ENCODE results near the gene KLF18.
"Not testable (repeated sequence)": the region's sequence is repeated elsewhere in the genome, so short reads cannot be mapped to it uniquely, and the experiment has no call there.

KLF18 gene

GRCh38 chr1:44141531-44141930 lies at the start of gene KLF18:
Gene KLF18 (minus strand): TSS chr1:44141631. CDS start chr1:44141631, 0 bp downstream.
- no peak for ATAC-seq

- ATAC-seq: no peak
These were observed 33.2 kb upstream of the KLF18 start for GRCh38 chr1:44174630-44175029.

- no peak for ATAC-seq
These were observed 28.9 kb upstream of the KLF18 start for GRCh38 chr1:44170281-44170823.

DNA sequence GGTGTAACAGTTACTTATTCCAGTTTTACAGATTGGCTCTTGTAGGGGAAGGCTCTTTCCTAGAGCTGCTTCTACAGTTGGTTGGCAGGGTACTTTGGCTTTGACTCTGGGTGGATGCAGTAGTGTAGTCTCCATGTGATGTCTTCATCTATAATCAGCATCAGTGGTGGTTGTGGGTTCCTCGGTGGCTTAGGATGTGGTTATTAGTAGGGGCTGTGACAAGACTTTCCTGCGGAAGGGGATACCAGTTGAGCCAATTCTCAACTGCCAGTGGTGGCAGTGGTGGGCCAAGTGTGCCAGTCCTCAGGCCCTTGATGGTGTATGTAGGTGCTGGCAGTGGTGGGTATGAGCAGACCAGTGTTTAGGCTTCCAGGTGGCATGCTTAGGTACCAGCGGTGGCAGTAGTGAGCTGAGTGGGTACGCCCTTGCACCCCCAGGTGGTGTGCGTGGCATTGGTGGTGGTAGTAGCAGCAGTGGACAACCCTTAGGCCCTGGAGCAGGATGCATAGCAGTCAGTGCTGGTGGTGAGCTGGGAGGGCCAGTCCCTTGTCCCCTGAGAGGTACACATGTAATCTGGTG lies 27.2 kb upstream of the KLF18 start:
- ATAC-seq: no peak

DNA sequence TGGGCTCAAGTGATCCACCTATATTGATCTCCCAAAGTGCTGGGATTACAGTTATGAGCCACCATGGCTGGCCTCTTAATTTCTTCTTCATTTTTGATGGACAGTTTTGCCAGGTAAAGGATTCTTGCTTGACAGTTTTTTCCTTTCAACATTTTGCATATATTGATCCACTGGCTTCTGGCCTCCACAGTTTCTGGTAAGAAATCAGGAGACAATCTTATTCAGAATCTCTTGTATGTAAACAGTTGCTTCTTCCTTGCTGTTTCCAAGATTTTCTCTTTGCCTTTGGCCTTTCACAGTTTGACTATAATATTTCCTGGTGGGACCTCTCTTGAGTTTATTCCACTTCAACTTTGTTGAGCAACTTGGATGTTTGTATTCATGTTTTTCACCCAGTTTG lies 20.1 kb upstream of the KLF18 start:
- no peak for ATAC-seq

GRCh38 chr1:44158871-44159270 lies 17.4 kb upstream of the KLF18 start:
- ATAC-seq: no peak

GRCh38 chr1:44157903-44158302 lies 16.5 kb upstream of the KLF18 start:
- no peak for ATAC-seq

GRCh38 chr1:44154049-44154448 lies 12.6 kb upstream of the KLF18 start:
- ATAC-seq: no peak

DNA sequence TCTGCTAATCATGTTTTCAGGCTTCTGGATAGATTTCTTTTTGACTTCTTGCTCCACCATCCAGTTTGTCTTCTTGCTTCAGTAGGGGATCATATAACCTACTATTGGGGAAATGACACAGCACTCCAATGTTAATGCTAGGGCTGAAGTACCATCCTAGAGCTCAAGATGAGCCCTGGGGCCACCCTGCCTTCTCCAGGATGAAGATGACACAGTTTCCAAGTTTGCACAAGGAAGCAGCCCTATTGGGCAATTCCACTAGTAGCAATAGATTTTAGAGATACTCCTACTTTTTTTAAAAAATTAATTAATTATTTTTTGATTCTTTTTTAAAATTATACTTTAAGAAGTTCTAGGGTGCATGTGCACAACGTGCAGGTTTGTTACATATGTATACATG lies 11.3 kb upstream of the KLF18 start:
- no peak for ATAC-seq

DNA sequence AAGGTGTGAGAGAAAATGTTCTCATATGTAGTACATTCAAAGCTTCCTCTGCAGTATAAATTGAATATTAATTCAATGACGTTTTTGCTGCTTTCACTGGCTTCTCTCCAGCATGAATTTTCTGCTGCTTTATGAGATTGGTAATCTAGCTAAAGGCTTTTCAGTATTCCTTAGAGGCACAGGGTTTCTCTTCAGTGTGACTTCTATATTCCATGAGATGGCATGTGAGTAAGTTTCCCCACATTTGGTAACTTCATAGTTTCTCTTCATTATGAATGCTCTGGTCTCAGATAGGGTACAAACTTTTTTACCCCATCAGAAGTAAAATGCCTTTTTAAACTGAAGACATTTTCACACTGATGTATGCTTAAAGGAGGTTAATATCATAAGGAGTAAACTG lies 10.4 kb upstream of the KLF18 start:
- no peak for ATAC-seq

GRCh38 chr1:44151332-44151731 lies 9.9 kb upstream of the KLF18 start:
- no peak for ATAC-seq

GRCh38 chr1:44147582-44147981 lies 6.2 kb upstream of the KLF18 start:
- ATAC-seq: no peak

GRCh38 chr1:44146536-44147361 lies 5.3 kb upstream of the KLF18 start:
- ATAC-seq: no peak

- peak; percentile 20 to 32 for ATAC-seq
These were observed 3.7 kb upstream of the KLF18 start for GRCh38 chr1:44144962-44145756.

DNA sequence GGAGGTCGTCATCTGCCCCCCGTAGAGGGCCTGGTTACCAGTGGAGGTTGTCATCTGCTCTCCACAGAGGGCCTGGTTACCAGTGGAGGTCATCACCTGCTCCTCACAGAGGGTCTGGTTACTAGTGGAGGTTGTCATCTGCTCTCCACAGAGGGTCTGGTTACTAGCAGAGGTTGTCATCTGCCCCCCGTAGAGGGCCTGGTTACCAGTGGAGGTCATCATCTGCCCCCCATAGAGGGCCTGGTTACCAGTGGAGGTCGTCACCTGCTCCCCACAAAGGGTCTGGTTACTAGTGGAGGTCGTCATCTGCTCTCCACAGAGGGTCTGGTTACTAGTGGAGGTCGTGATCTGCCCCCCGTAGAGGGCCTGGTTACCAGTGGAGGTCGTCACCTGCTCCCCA lies 1.9 kb downstream of the KLF18 start:
- not testable (repeated sequence) for ATAC-seq

DNA sequence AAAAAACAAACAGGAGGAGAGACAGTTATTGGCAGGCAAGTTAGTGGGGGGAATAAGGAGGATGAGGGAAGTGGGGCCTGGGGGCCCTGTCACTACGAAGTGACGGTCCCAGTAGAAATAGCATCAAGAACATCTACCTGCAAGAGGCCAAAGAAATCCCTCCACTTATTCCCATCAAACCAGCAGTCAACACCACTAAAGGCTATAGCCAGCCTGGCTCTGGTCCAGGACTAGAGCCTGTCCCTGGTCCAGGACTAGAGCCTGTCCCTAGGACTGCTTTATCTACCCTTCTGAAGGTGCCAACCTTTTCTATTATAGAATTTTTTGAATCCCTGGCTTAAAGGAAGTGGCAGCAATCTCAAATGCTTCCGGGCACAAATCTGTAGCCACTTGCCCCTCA lies 3.2 kb downstream of the KLF18 start:
- no peak for ATAC-seq

GRCh38 chr1:44135886-44136285 lies 5.5 kb downstream of the KLF18 start:
- no peak for ATAC-seq

DNA sequence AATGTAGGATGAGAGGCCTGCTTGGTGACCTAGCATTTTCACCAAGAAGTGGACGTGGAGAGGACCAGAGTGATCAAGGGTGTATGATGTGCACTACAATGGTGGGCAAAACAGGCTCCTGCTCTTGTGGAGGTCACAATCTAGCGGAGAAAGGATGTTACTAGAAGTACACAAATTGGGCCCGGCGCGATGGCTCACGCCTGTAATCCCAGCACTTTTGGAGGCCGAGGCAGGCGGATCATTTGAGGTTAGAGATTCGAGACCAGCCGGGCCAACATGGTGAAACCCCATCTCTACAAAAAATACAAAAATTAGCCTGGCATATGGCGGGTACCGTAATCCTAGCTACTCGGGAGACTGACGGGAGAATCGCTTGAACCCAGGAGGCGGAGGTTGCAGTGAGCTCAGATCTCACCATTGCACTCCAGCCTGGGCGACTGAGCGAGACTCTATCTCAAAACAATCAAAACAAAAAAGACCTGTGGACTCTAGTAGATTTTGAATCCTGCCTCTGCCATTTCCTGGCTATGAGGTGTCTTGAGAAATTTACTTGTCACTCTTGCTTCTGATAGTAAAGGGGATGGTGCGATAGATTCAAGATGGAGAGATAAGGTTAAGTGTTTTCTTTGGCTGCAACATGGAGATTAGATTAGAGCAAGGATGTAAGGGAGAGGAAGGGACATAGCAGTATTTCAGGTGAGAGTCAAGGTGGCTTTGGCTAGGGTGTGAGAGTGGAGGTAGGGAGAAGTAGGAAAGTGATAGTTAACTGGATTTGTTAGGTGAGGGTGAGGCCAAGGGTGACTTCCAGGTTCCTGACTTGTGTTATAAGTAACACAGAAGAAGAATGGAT lies 7.1 kb downstream of the KLF18 start:
- ATAC-seq: no peak

DNA sequence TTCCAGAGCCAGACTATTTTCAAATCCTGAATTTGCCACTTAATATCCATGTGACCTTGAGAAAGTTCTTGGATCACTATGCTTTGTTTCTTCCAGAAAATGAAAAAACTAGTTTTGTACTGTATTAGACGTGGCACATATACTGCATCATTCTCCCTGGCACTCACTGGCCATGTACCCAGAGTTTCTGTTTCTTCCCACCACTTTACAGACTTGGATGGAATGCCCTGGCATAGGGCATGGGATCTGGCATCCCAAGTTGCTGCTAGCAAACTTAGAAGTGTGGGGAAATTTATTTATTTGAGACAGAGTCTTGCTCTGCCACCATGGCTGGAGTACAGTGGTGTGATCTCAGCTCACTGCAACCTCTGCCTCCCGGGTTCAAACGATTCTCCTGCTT lies 10.0 kb downstream of the KLF18 start:
- ATAC-seq: no peak

DNA sequence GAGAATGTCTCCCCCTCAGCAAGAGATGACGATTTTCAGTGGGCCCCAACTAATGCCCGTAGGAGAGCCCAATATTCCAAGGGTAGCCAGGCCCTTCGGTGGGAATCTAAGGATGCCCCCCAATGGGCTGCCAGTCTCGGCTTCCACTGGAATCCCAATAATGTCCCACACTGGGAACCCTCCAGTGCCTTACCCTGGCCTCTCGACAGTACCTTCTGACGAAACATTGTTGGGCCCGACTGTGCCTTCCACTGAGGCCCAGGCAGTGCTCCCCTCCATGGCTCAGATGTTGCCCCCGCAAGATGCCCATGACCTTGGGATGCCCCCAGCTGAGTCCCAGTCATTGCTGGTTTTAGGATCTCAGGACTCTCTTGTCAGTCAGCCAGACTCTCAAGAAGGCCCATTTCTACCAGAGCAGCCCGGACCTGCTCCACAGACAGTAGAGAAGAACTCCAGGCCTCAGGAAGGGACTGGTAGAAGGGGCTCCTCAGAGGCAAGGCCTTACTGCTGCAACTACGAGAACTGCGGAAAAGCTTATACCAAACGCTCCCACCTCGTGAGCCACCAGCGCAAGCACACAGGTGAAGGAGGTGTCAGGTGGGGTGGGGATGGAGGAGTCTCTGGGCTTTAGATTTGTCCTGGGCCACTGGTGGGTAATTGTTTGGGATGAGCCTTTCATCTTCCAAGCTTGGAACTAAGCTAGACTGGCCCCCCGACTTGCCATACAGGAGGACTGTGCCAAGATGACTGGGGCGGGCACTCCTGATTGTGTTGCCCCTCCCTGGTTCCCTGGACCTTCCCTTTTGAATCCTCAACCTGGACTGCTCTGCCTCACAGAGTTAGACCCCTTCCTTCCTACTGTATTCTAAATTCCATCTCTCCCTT lies 11.6 kb downstream of the KLF18 start:
- no peak for ATAC-seq

- ATAC-seq: no peak
These were observed 21.0 kb downstream of the KLF18 start for GRCh38 chr1:44120398-44120949.
